Upper lobe of right lung (tissue), 1 donor: Measurements from ENCODE around the gene POU5F1. TPM values are rescaled to one million over a fixed set of nuclear protein-coding genes. Genes with fewer than 3 reads are reported as not detected.

Experiments
- ATAC-seq: fragments of 200-7000 bp; cut with Tn5 transposase; one replicate; pipeline ENCODE4 v1.9.1; 2020; ENCODE audit warnings: mild to moderate bottlenecking, moderate library complexity
- DNase-seq: peaks from one replicate; pipeline ENCODE4 v3.0.0-alpha.2; 2020
- H3K27ac ChIP-seq: fragments of 200-600 bp; one replicate; pipeline ENCODE4 v1.8.0; 2022
- H3K27me3 ChIP-seq: fragments of 200-600 bp; one replicate; pipeline ENCODE4 v1.8.0; 2022; ENCODE audit warnings: mild to moderate bottlenecking
- H3K36me3 ChIP-seq: fragments of 200-600 bp; one replicate; pipeline ENCODE4 v1.8.0; 2022
- H3K4me1 ChIP-seq: fragments of 200-600 bp; one replicate; pipeline ENCODE4 v1.8.0; 2022
- H3K4me3 ChIP-seq: fragments of 200-600 bp; one replicate; pipeline ENCODE4 v1.8.0; 2022; ENCODE audit warnings: mild to moderate bottlenecking
- H3K9me3 ChIP-seq: fragments of 200-600 bp; one replicate; pipeline ENCODE4 v1.8.0; 2022
- CTCF ChIP-seq: fragments of 200-600 bp; IDR thresholded peaks from one replicate; pipeline ENCODE4 v1.8.0; 2022; ENCODE audit warnings: antibody characterized with exemption
- intact Hi-C: fragments of 100-400 bp; cut with DNase I; formaldehyde crosslinking; loops from one replicate; pipeline ENCODE4 v1.11.0; 2022
- total RNA-seq: library from RNA; stranded (reverse); fragmentation: NEBNext Ultra II Directional; extraction: Animal tissue kit (Norgen Biotek cat#: 25700); gene quantifications from one replicate; pipeline ENCODE4 v1.2.1, GENCODE V29; 2021
- donor health status: DM: no; HTN: yes; CAD: no; lungs with severe emphysema.

The POU5F1 gene
- total RNA-seq, 1 donor from 2014 or later = 2.8 TPM

GRCh38 chr6:31129130-31129529, 41.4 kb downstream of the POU5F1 start:
- Histone ChIP-seq H3K36me3 (no peaks in the 10 kb centered on the region), H3K4me3 (no peak overlapping the region), H3K27me3 (no peaks in the 10 kb centered on the region), H3K27ac (no peak overlapping the region), H3K9me3 (no peaks in the 10 kb centered on the region), H3K4me1 (no peaks in the 10 kb centered on the region)
- ATAC-seq (no peak), DNase-seq (no peak)
- intact Hi-C loops = no loop called here
- TF ChIP-seq CTCF = no peak

- DNase-seq (no peak), ATAC-seq (peak; percentile 75)
- TF ChIP-seq CTCF = peak; percentile 86
These were observed 42.3 kb downstream of the POU5F1 start for GRCh38 chr6:31128093-31128676.

GRCh38 chr6:31126396-31127175, 43.9 kb downstream of the POU5F1 start:
- no peak for ATAC-seq
- no peaks in the 10 kb centered on the region for H3K9me3 ChIP-seq
- H3K27me3 ChIP-seq = no peaks in the 10 kb centered on the region
- no peak overlapping the region for H3K4me3 ChIP-seq
- no peak overlapping the region for H3K27ac ChIP-seq
- no peaks in the 10 kb centered on the region for H3K36me3 ChIP-seq
- no peak for DNase-seq
- TF ChIP-seq CTCF = no peak
- intact Hi-C loops = no loop called here
- H3K4me1 ChIP-seq = peaks cover 2% of the 10 kb centered on the region

More at GRCh38 chr6:31128093-31128676, 42.3 kb downstream of the POU5F1 start:
- Histone ChIP-seq H3K4me1 (no peaks in the 10 kb centered on the region), H3K27me3 (no peaks in the 10 kb centered on the region), H3K9me3 (no peaks in the 10 kb centered on the region), H3K36me3 (no peaks in the 10 kb centered on the region), H3K27ac (no peak overlapping the region), H3K4me3 (no peak overlapping the region)
- intact Hi-C loops = no loop called here

GRCh38 chr6:31125586-31126363, 44.7 kb downstream of the POU5F1 start:
- Histone ChIP-seq H3K27me3 (no peaks in the 10 kb centered on the region), H3K36me3 (no peaks in the 10 kb centered on the region), H3K9me3 (no peaks in the 10 kb centered on the region), H3K4me1 (peaks cover 2% of the 10 kb centered on the region), H3K4me3 (no peak overlapping the region), H3K27ac (no peak overlapping the region)
- intact Hi-C loops = no loop called here
- ATAC-seq = no peak
- no peak for TF ChIP-seq CTCF
- DNase-seq = no peak

- no peaks in the 10 kb centered on the region for H3K36me3 ChIP-seq
- no peaks in the 10 kb centered on the region for H3K27me3 ChIP-seq
- no peak overlapping the region for H3K27ac ChIP-seq
- ATAC-seq = peak; percentile 75
- H3K4me3 ChIP-seq = no peak overlapping the region
- H3K4me1 ChIP-seq = peaks cover 2% of the 10 kb centered on the region
- intact Hi-C loops = no loop called here
- peak; percentile 78 for DNase-seq
- TF ChIP-seq CTCF = no peak
- H3K9me3 ChIP-seq = no peaks in the 10 kb centered on the region
These were observed 45.3 kb downstream of the POU5F1 start for GRCh38 chr6:31125162-31125561.
